Activated effector memory CD4-positive, alpha-beta T cell treated with Interleukin-2 at 50 U/mL for 16 hours (primary cell): ENCODE results near the gene SNCA.

Experiments used
- DNase-seq: peaks from one replicate; pipeline ENCODE4 v3.0.0-alpha.2; 2020

SNCA gene

GRCh38 chr4:89836897-89837384 lies at the start of gene SNCA:
TSS of gene SNCA (minus strand) at chr4:89837161. CDS start at chr4:89835667, 1,494 bp downstream.
- DNase-seq = no peak

- DNase-seq = no peak
Observed at GRCh38 chr4:89879215-89879614, 42.3 kb upstream of the SNCA start.

- no peak for DNase-seq
Observed at GRCh38 chr4:89878611-89879010, 41.6 kb upstream of the SNCA start.

- no peak for DNase-seq
Observed at GRCh38 chr4:89876548-89876947, 39.6 kb upstream of the SNCA start.

- DNase-seq = no peak
Observed at GRCh38 chr4:89871211-89871610, 34.2 kb upstream of the SNCA start.

- DNase-seq = no peak
Observed at GRCh38 chr4:89868999-89869589, 32.1 kb upstream of the SNCA start.

GRCh38 chr4:89868276-89868675 lies 31.3 kb upstream of the SNCA start:
- DNase-seq = no peak

GRCh38 chr4:89863533-89863932 lies 26.6 kb upstream of the SNCA start:
- DNase-seq = no peak

GRCh38 chr4:89860971-89861370 lies 24.0 kb upstream of the SNCA start:
- no peak for DNase-seq

- DNase-seq = no peak
Observed at GRCh38 chr4:89855236-89855635, 18.3 kb upstream of the SNCA start.

- no peak for DNase-seq
Observed at GRCh38 chr4:89847571-89848325, 10.8 kb upstream of the SNCA start.

- no peak for DNase-seq
Observed at GRCh38 chr4:89839558-89839957, 2.6 kb upstream of the SNCA start.

GRCh38 chr4:89837993-89838390 lies 1.0 kb upstream of the SNCA start:
- DNase-seq = no peak

GRCh38 chr4:89837385-89837992 lies 528 bp upstream of the SNCA start:
- DNase-seq = no peak

- DNase-seq = no peak
Observed at GRCh38 chr4:89836031-89836745, 773 bp downstream of the SNCA start.

GRCh38 chr4:89835413-89835812 lies 1.5 kb downstream of the SNCA start:
- no peak for DNase-seq

GRCh38 chr4:89834486-89835209 lies 2.3 kb downstream of the SNCA start:
- no peak for DNase-seq

GRCh38 chr4:89829470-89830138 lies 7.4 kb downstream of the SNCA start:
- DNase-seq = no peak

- no peak for DNase-seq
Observed at GRCh38 chr4:89823416-89823815, 13.5 kb downstream of the SNCA start.

- DNase-seq = no peak
Observed at GRCh38 chr4:89821612-89822011, 15.3 kb downstream of the SNCA start.

GRCh38 chr4:89820010-89820409 lies 17.0 kb downstream of the SNCA start:
- DNase-seq = no peak

- DNase-seq = no peak
Observed at GRCh38 chr4:89814362-89814761, 22.6 kb downstream of the SNCA start.
